Keratinocyte (primary cell): ENCODE data around the gene ATF7. TPM values are rescaled to one million over a fixed set of nuclear protein-coding genes. Genes with fewer than 3 reads are reported as not detected.

Source experiments
- DNase-seq: peaks from one replicate; pipeline ENCODE4 v3.0.0-alpha.2; 2011; ENCODE audit warnings: low read depth, missing footprints, low spot score
- FAIRE-seq: peaks from 2 replicates; lab custom pipeline; 2011; peaks lifted over from hg19 to GRCh38; lab: Jason Lieb, UNC
- H2AFZ ChIP-seq: 2 replicates; pipeline ENCODE4 v1.6.0; 2012; ENCODE audit warnings: low read length, control low read depth, inconsistent platforms; ENCODE audit not compliant: control insufficient read depth
- H3K27ac ChIP-seq: 2 replicates; pipeline ENCODE4 v1.5.1; 2011; ENCODE audit warnings: low read length; ENCODE audit not compliant: control insufficient read depth, insufficient read depth
- H3K27me3 ChIP-seq: 3 replicates; pipeline ENCODE4 v1.6.0; 2011; ENCODE audit warnings: low read length; ENCODE audit not compliant: control insufficient read depth, insufficient read depth; ENCODE audit errors: extremely low read depth
- H3K36me3 ChIP-seq, 2 experiments: 2 replicates in 1 of 2; 3 replicates in 1 of 2; pipeline ENCODE4 v1.5.1; 2011; ENCODE audit warnings: low read length in 2 of 2, mild to moderate bottlenecking in 1 of 2; ENCODE audit not compliant: control insufficient read depth in 2 of 2, insufficient read depth in 2 of 2; ENCODE audit errors: extremely low read depth in 1 of 2
- H3K4me1 ChIP-seq: 3 replicates; pipeline ENCODE4 v1.5.1; 2011; ENCODE audit warnings: low read length; ENCODE audit not compliant: control insufficient read depth, insufficient read depth; ENCODE audit errors: extremely low read depth
- H3K4me2 ChIP-seq: 3 replicates; pipeline ENCODE4 v1.6.0; 2011; ENCODE audit warnings: low read depth, low read length; ENCODE audit not compliant: control insufficient read depth, insufficient read depth; ENCODE audit errors: extremely low read depth
- H3K4me3 ChIP-seq, 3 experiments: fragments of 200-600 bp in 1 of 3; sonication (generic) in 1 of 3; 2 replicates in 2 of 3; 3 replicates in 1 of 3; pipeline ENCODE4 v1.5.1; 2011 to 2016; ENCODE audit warnings: low read length in 3 of 3, mild to moderate bottlenecking in 3 of 3, control low read depth in 2 of 3, inconsistent platforms in 1 of 3, low read depth in 1 of 3, mixed read lengths in 1 of 3, mixed run types in 1 of 3, moderate library complexity in 1 of 3; ENCODE audit not compliant: control insufficient read depth in 2 of 3, insufficient read depth in 2 of 3; ENCODE audit errors: extremely low read depth in 1 of 3
- H3K79me2 ChIP-seq: 2 replicates; pipeline ENCODE4 v1.6.0; 2012; ENCODE audit warnings: low read length; ENCODE audit not compliant: control insufficient read depth, insufficient read depth
- H3K9ac ChIP-seq: 3 replicates; pipeline ENCODE4 v1.6.0; 2011; ENCODE audit warnings: low read length; ENCODE audit not compliant: control insufficient read depth, insufficient read depth; ENCODE audit errors: extremely low read depth
- H3K9me1 ChIP-seq: 3 replicates; pipeline ENCODE4 v1.6.0; 2011; ENCODE audit warnings: low read length; ENCODE audit not compliant: control insufficient read depth, insufficient read depth; ENCODE audit errors: extremely low read depth
- H3K9me3 ChIP-seq: 2 replicates; pipeline ENCODE4 v1.5.1; 2012; ENCODE audit warnings: low read depth, low read length; ENCODE audit not compliant: control insufficient read depth
- H4K20me1 ChIP-seq: 3 replicates; pipeline ENCODE4 v1.6.0; 2011; ENCODE audit warnings: low read length; ENCODE audit not compliant: control insufficient read depth, insufficient read depth; ENCODE audit errors: extremely low read depth
- EZH2 ChIP-seq: IDR thresholded peaks from one replicate; pipeline ENCODE4 v1.6.1; 2012; ENCODE audit warnings: inconsistent platforms, mild to moderate bottlenecking, low read length, moderate library complexity
- dilution Hi-C: fragments of 300-500 bp; cut with MboI; formaldehyde crosslinking; loops from one replicate; pipeline ENCODE4 v1.7.0; 2020; ENCODE audit warnings: low sequenced_read_pairs; ENCODE audit not compliant: extremely low pct_ligation_motif_present
- polyA plus RNA-seq, 5 experiments: library from polyadenylated mRNA; depleted of rRNA in 3 of 5; stranded (reverse) in 3 of 5; stranded (forward) in 1 of 5; unstranded in 1 of 5; fragments of >200 nt; gene quantifications; 1 replicate in 1 of 5; 2 replicates in 3 of 5; 3 replicates in 1 of 5; pipeline versions ENCODE4 v1.2.1 to v1.2.3, GENCODE V29; 2011 to 2012; ENCODE audit warnings: missing spikeins in 2 of 5, low read depth in 1 of 5, low replicate concordance in 1 of 5
- TF ChIP-seq, protein P1 (sequence below), 3 experiments: IDR thresholded peaks in 1 of 3; conservative IDR thresholded peaks in 1 of 3; optimal IDR thresholded peaks in 1 of 3; 2 replicates in 2 of 3; 3 replicates in 1 of 3; pipeline versions ENCODE3 to v1.5.1; 2011; ENCODE audit warnings: low read length in 3 of 3, mild to moderate bottlenecking in 3 of 3, moderate library complexity in 2 of 3, control low read depth in 1 of 3, inconsistent platforms in 1 of 3; ENCODE audit not compliant: insufficient read depth in 2 of 3; ENCODE audit errors: extremely low read depth in 1 of 3

The ATF7 gene
- polyA plus RNA-seq, 1 donor (not counting 4 experiments of a cell fraction or from before 2014, with no cell fraction given) = 16.3 TPM

- FAIRE-seq (no peak), DNase-seq (no peak)
- Histone ChIP-seq H3K4me1 (peaks cover 9% of the 10 kb centered on the region), H3K27ac (no peak overlapping the region), H3K9ac (no peak overlapping the region), H3K4me3 (no peak overlapping the region), H2AFZ (no peak overlapping the region), H3K27me3 (no peaks in the 10 kb centered on the region), H3K36me3 (peaks cover 18 to 33% of the 10 kb centered on the region in 2 experiments), H3K9me3 (no peaks in the 10 kb centered on the region), H3K4me2 (no peak overlapping the region), H3K9me1 (no peaks in the 10 kb centered on the region), H4K20me1 (no peaks in the 10 kb centered on the region), H3K79me2 (no peaks in the 10 kb centered on the region)
- dilution Hi-C loops = no loop called here
- TF ChIP-seq, protein P1, sequence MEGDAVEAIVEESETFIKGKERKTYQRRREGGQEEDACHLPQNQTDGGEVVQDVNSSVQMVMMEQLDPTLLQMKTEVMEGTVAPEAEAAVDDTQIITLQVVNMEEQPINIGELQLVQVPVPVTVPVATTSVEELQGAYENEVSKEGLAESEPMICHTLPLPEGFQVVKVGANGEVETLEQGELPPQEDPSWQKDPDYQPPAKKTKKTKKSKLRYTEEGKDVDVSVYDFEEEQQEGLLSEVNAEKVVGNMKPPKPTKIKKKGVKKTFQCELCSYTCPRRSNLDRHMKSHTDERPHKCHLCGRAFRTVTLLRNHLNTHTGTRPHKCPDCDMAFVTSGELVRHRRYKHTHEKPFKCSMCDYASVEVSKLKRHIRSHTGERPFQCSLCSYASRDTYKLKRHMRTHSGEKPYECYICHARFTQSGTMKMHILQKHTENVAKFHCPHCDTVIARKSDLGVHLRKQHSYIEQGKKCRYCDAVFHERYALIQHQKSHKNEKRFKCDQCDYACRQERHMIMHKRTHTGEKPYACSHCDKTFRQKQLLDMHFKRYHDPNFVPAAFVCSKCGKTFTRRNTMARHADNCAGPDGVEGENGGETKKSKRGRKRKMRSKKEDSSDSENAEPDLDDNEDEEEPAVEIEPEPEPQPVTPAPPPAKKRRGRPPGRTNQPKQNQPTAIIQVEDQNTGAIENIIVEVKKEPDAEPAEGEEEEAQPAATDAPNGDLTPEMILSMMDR (optimal IDR thresholded peaks at IDR 0.05 in 1 of 3, IDR thresholded peaks at IDR 0.05 in 1 of 3, conservative IDR thresholded peaks at IDR 0.05 in 1 of 3; ENCODE audit: extremely low read depth in 1 of 3, insufficient read depth in 2 of 3, low read length in 3 of 3) = no peak
- no peak for TF ChIP-seq EZH2
Measured at GRCh38 chr12:53667080-53667479, 40.9 kb upstream of the ATF7 start.

DNA sequence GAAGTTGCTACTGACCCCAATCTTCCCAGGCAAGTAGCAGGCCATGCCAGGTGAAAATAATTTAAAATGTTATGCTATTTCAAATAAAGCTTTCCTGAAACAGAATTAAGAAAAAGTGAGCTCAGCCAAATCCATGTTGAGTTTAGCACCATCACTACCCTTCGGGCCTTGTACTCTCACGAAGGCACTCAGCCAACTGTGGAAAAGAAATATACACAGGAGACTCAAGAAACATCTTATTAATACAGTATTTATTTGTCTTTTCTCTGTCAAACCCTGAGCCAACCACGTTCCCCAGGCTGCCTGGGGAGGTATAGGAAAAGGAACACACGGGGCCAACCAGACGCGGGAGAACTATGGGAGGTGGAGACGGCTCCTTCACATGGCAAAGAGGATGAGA is 38.8 kb upstream of the ATF7 start:
- Histone ChIP-seq H3K9me1 (no peaks in the 10 kb centered on the region), H3K27ac (no peak overlapping the region), H3K9ac (no peak overlapping the region), H3K79me2 (no peaks in the 10 kb centered on the region), H4K20me1 (no peaks in the 10 kb centered on the region), H3K36me3 (peaks cover 15 to 25% of the 10 kb centered on the region in 2 experiments), H3K4me2 (no peak overlapping the region), H3K4me1 (no peaks in the 10 kb centered on the region), H3K9me3 (no peaks in the 10 kb centered on the region), H3K27me3 (no peaks in the 10 kb centered on the region), H2AFZ (no peak overlapping the region), H3K4me3 (no peak overlapping the region)
- no peak for TF ChIP-seq EZH2
- TF ChIP-seq, protein P1 (optimal IDR thresholded peaks at IDR 0.05 in 1 of 3, IDR thresholded peaks at IDR 0.05 in 1 of 3, conservative IDR thresholded peaks at IDR 0.05 in 1 of 3; ENCODE audit: extremely low read depth in 1 of 3, insufficient read depth in 2 of 3, low read length in 3 of 3) = no peak
- no peak for FAIRE-seq
- DNase-seq = no peak
- dilution Hi-C loops = no loop called here
